ENCODE results near the gene PTGER3. TPM values are rescaled to one million over a fixed set of nuclear protein-coding genes. Genes with fewer than 3 reads are reported as not detected.

The PTGER3 gene
- total and polyA plus RNA-seq, 2 of the 4 experiments (the other 2 are of a cell fraction), result not detected

GRCh38 chr1:70930062-70930461, 117.6 kb downstream of the PTGER3 start:
- no TSS peak for BruUV-seq (replicated peaks)
- Histone ChIP-seq H2AFZ (replicated peaks; ENCODE audit: low read length, poor library complexity) (no peak overlapping the region), H4K8ac (ENCODE audit: low read depth in 2 of 2, low read length in 2 of 2) (no peak overlapping the region)

More at GRCh38 chr1:70930062-70930461, 117.6 kb downstream of the PTGER3 start:
- ChIA-PET POLR2A (ENCODE audit: unreplicated experiment) (no interaction called here), CTCF (no interaction called here)
- WGBS, 2 experiments (ENCODE audit: extremely low coverage in 2 of 2, insufficient read length in 1 of 2), result no CpG with 5 or more reads among the region's 1 CpG
- ATAC-seq (ENCODE audit: low read depth) (no peak), DNase-seq (no peak)
- H3K4me3 ChIP-seq (ENCODE audit: insufficient read depth, low read depth, low read length), result no peak overlapping the region
- in situ Hi-C loops (cut with MboI; ENCODE audit: low sequenced_read_pairs) (no loop called here), dilution Hi-C loops (cut with HindIII; ENCODE audit: low sequenced_read_pairs, unreplicated experiment) (no loop called here), intact Hi-C loops (cut with micrococcal nuclease) (no loop called here)
- no peak overlapping the region for H3K4me2 ChIP-seq (ENCODE audit: low read depth, low read length)
- no peak overlapping the region for H2BK15ac ChIP-seq (ENCODE audit: low read depth, low read length)
- no peak for TF ChIP-seq BHLHE40 (IDR thresholded peaks at IDR 0.05; ENCODE audit: low read depth, low read length)
- no peaks in the 10 kb centered on the region for H4K20me1 ChIP-seq (ENCODE audit: insufficient read depth, low read length)
- H4K91ac ChIP-seq (ENCODE audit: insufficient read depth, low read depth, low read length), result no peak overlapping the region
- H3K4ac ChIP-seq (ENCODE audit: low read depth, low read length), result no peak overlapping the region
- H3K18ac ChIP-seq (ENCODE audit: low read depth, low read length), result no peak overlapping the region
- H2BK5ac ChIP-seq (ENCODE audit: low read depth, low read length, poor library complexity, severe bottlenecking), result no peak overlapping the region
- H3K9me1 ChIP-seq (ENCODE audit: insufficient read depth, low read length), result no peaks in the 10 kb centered on the region
- no peaks in the 10 kb centered on the region for H3K27me3 ChIP-seq (ENCODE audit: control insufficient read depth, insufficient read depth, low read length)
- no peak overlapping the region for H2BK120ac ChIP-seq (ENCODE audit: low read depth, low read length)
- no peak overlapping the region for H3K9ac ChIP-seq (ENCODE audit: low read depth, low read length)
- H3K56ac ChIP-seq (ENCODE audit: extremely low read depth, insufficient read depth, low read length), result no peak overlapping the region
- H3K9me3 ChIP-seq (ENCODE audit: control insufficient read depth, insufficient read depth, low read length), result peaks cover 7% of the 10 kb centered on the region; the same call in 1 of the 2 replicates
- no peak overlapping the region for H2AK9ac ChIP-seq (replicated peaks; ENCODE audit: low read depth, low read length, poor library complexity)
- no peak overlapping the region for H2BK20ac ChIP-seq (ENCODE audit: low read depth, low read length)
- H2AK5ac ChIP-seq (ENCODE audit: low read depth, low read length), result no peak overlapping the region
- no peak overlapping the region for H3K23ac ChIP-seq (ENCODE audit: low read depth, low read length)
- H3K14ac ChIP-seq (replicated peaks; ENCODE audit: low read depth, low read length), result no peak overlapping the region
- no peaks in the 10 kb centered on the region for H3K36me3 ChIP-seq (ENCODE audit: control insufficient read depth, insufficient read depth, low read length)
- no peaks in the 10 kb centered on the region for H3K79me1 ChIP-seq (ENCODE audit: low read depth in 1 of 2, low read length in 2 of 2)
- no peaks in the 10 kb centered on the region for H3K4me1 ChIP-seq (ENCODE audit: control insufficient read depth, insufficient read depth, low read length)
- no peak overlapping the region for H4K5ac ChIP-seq (ENCODE audit: low read depth, low read length)
- H3K27ac ChIP-seq (ENCODE audit: insufficient read depth, low read length), result no peak overlapping the region
